Measurements from ENCODE around the gene TRPC4.

Gene TRPC4

DNA sequence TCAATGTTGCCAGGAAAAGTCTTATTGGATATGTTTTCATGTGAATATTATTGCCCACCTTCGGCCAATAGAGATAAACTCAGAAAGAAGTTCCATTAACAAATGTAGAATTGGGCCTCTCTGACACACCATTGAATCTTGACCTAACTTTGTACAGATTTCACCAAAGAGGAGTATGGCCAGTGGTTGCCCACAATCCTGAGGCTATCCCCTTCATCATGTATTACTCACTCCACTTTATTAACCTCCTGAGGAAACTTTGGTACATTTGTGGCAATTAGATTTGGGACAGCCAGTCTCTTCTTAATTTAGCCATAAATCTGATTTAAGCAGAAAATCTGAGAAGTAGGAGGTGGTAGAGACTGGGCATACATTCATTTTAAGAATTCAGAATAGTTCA is 217.7 kb downstream of the TRPC4 start:
- DNase-seq = no peak

DNA sequence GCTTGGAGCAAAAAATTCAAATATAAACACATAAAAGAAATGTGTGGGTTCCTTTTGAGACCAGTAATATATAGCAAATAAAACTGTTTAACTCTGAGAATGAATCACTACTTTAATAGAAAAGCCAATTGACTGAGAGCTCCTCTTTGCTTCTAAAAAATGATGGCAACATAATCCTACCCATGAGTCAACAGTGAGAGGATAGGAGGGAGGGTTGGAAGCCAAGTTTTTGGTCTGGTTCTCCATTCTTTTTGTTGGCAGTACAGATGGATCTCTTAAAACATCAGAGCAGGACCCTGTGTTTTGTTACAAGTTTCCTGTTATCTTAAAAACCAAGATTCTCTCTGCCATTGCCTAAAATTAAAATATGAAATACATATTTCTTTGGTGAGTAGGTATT is 221.0 kb downstream of the TRPC4 start:
- DNase-seq = no peak

DNA sequence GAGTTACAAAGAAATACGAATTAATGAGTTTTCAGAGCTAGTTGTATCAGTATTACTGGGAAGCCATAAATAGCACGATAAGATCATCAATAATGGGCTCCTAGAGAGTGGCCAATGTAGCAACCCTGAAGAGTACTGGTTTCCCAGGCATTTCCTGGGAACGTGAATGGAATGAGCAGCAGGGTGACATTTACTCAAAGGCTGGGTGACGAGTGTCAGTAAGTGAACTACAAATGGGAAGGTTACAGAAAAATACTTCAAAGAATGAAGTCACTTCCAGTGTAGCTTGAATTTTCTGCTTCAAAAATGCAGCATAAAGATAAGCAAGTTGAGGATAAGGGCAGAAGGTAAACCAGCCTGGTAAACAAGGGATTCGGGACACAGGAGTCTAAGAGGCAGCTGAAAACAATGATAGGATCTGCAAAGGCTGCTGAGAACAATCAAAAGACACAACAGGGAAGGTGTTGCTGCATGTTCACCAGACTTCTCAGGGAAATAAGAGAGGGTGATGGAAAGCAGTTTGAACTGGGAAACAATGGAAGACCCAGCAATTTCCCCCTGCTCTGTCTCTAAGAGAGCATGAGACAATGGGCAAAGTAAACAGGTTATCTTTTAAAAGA is 222.4 kb downstream of the TRPC4 start:
- no peak for DNase-seq

GRCh38 chr13:37646531-37646930 is 223.0 kb downstream of the TRPC4 start:
- no peak for DNase-seq

DNA sequence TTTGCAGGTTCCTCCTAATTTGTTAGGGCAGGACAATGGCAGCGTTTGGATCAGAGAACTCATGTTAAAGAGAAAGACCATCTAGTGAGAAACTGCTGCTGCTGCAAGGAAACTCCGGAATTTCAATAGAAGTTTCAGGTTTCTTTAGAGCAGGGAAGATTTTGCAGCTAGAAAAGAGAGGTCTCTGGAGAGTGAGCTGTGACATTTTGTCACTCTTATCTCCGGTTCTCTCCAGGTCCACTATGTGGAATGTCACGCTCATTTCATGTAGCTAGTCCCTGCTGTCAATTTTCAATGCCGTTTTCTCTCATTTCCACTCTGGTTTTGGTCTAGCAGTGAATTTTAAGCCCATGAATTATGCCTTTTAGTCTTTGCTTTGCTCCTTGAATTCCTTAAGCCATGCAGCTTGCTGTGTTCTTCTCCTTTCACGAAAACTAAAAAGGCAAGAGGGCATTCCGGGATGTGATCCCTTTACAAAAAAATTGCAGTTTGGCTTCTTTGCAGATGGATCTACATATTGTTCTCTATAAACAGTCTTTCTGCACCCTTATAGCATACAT is 224.3 kb downstream of the TRPC4 start:
- no peak for DNase-seq

DNA sequence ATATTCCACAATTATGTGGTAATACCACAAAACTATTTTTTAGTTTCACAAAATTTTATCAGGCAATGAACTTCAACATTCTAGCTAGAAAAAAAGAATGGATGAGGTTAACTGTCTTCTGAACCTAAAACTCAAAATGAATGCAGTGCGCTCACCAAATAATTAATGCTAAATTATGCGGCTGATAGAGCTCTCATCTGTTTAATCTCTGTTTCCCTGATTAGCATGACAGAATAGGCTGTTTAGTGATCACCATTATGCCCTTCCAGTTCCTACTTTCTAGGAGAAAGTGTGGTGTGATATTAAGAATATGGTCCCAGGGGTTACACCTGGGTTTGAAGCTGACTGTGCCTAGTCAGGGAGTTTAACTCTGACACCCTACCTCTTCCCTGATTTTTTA is 228.2 kb downstream of the TRPC4 start:
- no peak for DNase-seq

GRCh38 chr13:37640499-37640898 is 229.1 kb downstream of the TRPC4 start:
- DNase-seq = peak; percentile 38

- DNase-seq = no peak
Observed at GRCh38 chr13:37636701-37637100, 232.9 kb downstream of the TRPC4 start.

- DNase-seq = no peak
Observed at GRCh38 chr13:37632294-37632693, 237.3 kb downstream of the TRPC4 start.

DNA sequence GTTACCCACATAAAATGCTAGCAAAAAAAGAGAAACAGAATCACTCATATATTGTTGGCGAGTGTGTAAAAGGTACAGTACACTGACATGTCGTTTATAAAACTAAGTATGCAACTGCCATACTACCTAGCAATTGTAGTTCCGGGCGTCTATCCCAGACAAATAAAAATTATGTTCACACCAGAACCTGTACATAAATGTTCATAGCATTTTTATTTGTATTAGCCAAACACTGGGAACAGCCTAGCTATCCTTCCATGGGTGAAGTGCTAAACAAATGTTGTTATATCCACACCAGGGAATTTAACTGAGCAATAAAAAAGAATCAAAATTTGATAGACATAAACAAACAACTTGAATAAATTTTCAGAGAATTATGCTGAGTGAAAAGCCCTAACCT is 242.1 kb downstream of the TRPC4 start:
- DNase-seq = peak; percentile 92

DNA sequence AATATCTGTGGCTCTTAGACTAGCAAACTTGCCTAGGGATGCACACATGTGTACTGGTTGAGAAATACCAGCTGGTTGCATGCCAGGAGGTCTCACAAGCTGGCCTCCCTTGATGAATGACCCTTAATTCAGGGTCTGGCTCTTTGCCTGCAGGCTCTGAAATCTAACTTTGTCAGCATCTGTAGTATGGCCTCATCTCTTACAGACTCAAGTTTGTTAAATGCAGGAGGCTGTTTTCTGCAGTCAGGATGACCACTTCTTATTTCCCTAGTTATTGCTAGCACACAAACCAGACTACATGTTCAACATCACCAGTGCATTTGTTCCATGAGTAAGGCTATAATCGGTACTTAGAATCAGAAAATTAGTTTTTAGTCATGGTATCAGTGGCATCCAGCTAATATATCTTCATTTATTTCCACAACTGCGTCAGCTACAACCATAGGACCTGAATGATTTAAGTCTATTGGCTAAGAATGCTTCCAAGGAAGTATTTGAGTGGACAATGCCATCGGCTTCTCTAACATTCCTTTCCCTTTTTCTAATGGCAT is 247.7 kb downstream of the TRPC4 start:
- no peak for DNase-seq

DNA sequence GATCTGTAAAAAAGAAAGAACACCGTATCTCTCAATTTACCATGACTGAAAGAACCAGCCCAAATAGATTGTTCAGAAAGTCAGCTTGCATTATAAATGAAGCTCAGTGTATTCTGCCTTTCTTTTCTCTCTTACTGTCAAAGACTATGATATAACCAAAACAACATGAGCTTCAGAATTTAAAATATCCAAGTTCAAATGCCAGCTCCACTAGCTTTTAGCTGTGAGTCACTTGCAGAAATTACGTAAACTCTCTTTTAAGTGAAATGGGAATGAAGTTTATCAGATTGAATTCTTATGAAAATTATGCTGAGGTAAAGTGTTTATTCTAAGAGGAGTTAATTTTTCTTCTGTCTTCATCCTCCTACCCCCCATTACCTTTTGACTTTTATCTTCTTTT is 251.0 kb downstream of the TRPC4 start:
- no peak for DNase-seq

DNA sequence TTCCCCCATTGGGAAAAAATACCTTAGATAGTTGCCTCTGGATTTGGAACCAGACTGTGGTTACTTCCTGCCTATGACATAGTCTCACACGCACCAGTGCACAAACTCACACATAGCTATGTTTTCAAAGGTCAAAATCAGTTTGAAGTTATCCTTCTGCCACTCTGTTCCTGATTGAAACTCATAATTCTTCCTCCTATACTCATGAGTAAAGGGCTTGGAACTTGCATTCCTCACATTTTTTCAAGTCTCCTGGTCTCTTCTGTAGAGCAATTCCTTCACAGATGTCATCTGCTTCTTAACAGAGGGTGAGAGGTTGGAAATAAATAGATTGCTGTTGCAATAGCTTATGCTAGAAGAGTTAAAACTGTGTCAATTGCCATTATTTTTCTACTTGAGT is 252.4 kb downstream of the TRPC4 start:
- DNase-seq = no peak

DNA sequence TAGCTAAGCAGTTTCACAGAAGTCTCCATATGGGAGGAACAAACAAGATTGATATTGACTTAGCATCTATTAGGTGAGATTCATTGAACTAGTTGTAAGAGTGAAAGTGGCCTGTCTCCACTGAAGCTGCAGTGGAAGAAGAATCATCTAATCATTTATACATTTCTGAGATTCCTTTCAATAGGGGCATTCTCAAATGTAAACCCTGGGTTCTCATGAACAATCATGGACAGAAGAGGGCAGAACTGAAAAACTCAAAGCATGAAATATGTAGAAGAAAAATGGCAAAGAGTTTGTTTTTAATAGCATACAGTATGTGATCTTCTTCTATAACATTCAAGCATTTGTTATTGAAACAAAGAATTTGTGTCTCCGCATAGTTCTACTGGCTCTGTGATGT is 253.4 kb downstream of the TRPC4 start:
- no peak for DNase-seq

GRCh38 chr13:37615276-37615675 is 254.3 kb downstream of the TRPC4 start:
- DNase-seq = no peak

DNA sequence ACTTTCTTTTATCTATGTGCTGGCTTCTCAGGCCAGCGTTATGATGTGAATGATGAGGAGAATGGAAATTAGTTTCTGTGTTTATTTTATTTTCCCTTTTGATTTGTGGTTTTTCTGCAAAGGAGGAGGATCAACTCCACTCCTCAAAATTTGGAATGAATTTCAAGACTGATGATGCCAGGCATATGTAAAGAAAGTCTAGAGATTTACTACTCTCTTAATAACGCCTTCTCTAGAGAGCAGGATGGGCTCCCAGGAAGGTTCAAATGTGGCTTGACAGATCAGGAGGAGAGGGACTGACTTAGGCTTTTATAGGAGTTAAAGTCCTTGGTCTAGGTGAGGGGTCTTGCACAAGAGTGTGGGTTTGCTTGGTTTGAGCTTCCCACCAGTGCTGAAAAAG is 255.9 kb downstream of the TRPC4 start:
- DNase-seq = no peak

DNA sequence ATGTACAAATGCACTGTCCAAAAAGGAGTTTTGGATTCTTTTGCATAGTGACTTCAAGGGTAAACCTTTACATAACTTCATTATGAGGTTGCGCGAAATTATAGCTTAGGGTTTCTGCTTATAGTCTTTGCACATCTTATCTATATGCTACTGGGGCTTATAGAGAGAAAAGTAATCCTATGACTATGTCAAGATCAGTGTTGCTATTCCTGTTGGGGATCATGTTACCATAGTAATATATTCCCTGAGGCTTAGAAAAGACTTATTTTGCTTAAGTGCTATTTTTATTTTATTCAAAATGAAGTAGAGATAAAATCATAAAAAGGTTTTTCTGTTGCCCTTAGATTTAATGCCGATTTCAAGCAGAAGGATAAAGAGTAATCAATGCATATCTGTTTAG is 256.3 kb downstream of the TRPC4 start:
- DNase-seq = no peak

GRCh38 chr13:37608750-37609339 is 260.7 kb downstream of the TRPC4 start:
- DNase-seq = no peak

DNA sequence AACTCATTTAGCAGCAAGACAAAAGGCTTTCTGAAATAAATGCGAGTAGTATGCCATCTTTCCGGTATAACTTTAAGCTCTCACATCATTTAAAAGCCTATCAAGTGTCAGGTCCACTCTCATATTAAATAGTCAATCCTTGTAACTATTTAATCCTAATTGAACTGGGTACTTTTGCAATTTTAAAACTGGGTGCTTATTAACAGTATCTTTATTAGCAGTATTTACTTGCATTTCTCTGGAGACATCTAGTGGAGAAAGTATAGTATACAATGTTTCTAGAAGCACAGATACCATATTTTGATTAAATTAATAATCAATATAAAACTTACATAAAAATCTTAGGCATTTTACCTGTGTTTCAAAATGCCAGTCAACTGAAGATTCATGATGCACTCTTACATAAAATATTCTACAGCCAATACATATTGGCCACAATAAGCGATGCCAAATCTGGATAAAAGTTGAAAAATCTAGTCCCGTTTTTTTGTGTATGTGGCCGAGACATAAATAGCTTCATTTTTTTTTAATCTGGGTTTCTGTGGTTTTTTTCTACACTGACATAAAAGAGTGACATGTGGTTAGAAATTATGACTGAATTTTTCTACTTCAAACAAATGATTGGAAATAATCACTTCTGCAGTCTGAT is 266.7 kb downstream of the TRPC4 start:
- DNase-seq = peak; percentile 34

DNA sequence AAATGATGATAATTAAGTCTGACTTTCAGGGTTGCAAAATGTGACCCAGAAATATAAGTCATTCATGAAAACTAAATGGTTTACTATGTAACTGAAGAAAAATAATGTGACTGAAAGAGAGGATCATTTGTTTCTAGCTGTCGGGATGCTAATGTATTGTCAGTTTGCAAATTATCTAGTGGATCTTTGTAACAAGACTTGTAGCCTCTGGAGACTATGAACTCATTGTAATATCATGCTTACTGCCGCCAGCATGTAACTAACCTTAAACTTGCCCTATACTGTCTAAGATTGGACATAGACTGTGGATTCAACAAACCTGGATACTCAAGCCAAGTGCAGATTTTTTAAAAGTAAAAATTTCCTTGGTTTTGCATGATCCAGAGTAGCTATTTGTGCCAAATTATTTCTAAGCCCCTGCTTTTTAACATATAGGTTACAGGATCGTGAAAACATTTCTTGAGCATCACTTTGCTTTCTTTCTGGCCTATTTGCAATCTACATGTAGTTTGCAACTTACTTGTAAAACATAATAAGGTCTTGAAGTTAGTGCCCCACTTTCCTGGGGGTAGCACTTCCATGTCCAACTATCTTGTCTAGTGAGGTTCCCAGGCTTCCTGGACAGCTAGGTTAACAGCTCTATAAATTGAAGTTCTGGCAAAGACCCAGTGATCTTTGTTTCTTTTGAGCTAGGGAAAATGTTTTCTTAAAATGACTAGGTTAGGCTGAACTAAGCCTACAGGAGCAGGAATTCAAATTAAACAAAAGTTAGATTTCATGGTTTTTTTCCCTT is 267.7 kb downstream of the TRPC4 start:
- DNase-seq = no peak

DNA sequence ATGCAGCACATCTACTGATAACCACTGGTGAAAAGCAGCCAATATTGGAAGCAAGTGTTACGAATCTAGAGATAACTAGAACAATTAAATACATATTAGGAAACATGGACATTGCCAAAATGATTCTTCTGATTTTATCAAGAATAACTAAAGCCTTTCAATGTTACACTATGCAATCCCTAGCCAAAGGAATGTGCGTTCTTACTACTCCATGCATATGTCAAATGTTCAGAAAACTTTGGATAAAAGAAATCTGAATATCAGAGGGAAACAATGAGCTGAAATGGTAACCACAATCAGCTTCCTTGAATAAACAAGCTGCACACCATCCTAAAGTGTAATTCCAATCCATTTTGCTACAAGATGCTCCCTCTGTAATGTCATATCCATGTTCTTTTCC is 270.1 kb downstream of the TRPC4 start:
- DNase-seq = no peak

GRCh38 chr13:37598597-37598996 is 271.0 kb downstream of the TRPC4 start, which contains the start of gene POSTN:
Gene POSTN (minus strand): TSS chr13:37598768. CDS start chr13:37598726, 42 bp downstream.
- no peak for DNase-seq

GRCh38 chr13:37597477-37598025 is 272.0 kb downstream of the TRPC4 start:
- no peak for DNase-seq

Measured in NCI-H1092 treated with DMSO at 0.1 percent for 48 hours (cell line).